Transverse colon (tissue), 4 donors: ENCODE measurements around the gene MAGI1.

Source experiments
- EP300 ChIP-seq: sonication (generic); formaldehyde crosslinking; IDR thresholded peaks from one replicate; pipeline ENCODE4 v1.6.1; 2017; ENCODE audit warnings: antibody characterized with exemption, low read depth
- POLR2A ChIP-seq: fragments of 450-650 bp; IDR thresholded peaks from one replicate; pipeline ENCODE4 v1.6.1; 2016; ENCODE audit warnings: antibody characterized with exemption, mild to moderate bottlenecking, moderate library complexity
- POLR2AphosphoS5 ChIP-seq, 3 donors: sonication (generic); formaldehyde crosslinking; IDR thresholded peaks; one replicate each; pipeline ENCODE4 v1.6.1; 2016; ENCODE audit warnings: antibody characterized with exemption in 3 of 3
- TF ChIP-seq, protein P1 (sequence below), 5 experiments: fragments of 200-600 bp in 3 of 5; fragments of 450-650 bp in 2 of 5; sonication (generic) in 3 of 5; IDR thresholded peaks; 1 replicate in 2 of 5; 2 replicates in 3 of 5; pipeline ENCODE4 v1.5.1; 2016 to 2017; ENCODE audit warnings: antibody characterized with exemption in 5 of 5, inconsistent platforms in 3 of 5, mild to moderate bottlenecking in 2 of 5, moderate library complexity in 1 of 5

DNA sequence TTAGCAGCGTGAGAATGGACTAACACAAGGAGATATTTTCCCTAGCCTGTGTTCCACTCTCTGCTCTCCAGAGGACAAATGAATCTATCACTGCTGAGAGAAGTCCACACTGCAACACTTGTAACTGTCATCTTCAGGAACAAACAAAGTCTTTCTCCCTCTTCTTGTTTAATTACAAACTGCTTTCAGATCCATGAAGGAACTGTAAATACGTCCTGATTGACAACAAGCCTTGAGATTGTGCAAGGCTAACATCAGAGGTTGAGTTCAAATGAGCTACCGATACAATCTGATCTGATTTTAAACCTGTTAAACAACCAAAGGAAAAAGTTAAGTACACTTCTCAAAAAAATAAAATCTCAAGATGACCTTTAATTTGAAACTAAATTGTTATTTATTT lies 712.1 kb downstream of the MAGI1 start:
- TF ChIP-seq POLR2A (no peak), EP300 (no peak), POLR2AphosphoS5 (IDR thresholded peaks at IDR 0.05) (no peak)
- TF ChIP-seq, protein P1, sequence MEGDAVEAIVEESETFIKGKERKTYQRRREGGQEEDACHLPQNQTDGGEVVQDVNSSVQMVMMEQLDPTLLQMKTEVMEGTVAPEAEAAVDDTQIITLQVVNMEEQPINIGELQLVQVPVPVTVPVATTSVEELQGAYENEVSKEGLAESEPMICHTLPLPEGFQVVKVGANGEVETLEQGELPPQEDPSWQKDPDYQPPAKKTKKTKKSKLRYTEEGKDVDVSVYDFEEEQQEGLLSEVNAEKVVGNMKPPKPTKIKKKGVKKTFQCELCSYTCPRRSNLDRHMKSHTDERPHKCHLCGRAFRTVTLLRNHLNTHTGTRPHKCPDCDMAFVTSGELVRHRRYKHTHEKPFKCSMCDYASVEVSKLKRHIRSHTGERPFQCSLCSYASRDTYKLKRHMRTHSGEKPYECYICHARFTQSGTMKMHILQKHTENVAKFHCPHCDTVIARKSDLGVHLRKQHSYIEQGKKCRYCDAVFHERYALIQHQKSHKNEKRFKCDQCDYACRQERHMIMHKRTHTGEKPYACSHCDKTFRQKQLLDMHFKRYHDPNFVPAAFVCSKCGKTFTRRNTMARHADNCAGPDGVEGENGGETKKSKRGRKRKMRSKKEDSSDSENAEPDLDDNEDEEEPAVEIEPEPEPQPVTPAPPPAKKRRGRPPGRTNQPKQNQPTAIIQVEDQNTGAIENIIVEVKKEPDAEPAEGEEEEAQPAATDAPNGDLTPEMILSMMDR (IDR thresholded peaks at IDR 0.05): no peak
